Left ventricle myocardium superior (tissue), 1 donor: ENCODE measurements around the gene C4orf33. TPM values are rescaled to one million over a fixed set of nuclear protein-coding genes. Genes with fewer than 3 reads are reported as not detected.
"Not testable (repeated sequence)": the region's sequence is repeated elsewhere in the genome, so short reads cannot be mapped to it uniquely, and the experiment has no call there.

Source experiments
- ATAC-seq: fragments of 200-7000 bp; cut with Tn5 transposase; one replicate; pipeline ENCODE4 v1.9.1; 2020; ENCODE audit warnings: mild to moderate bottlenecking, moderate library complexity
- DNase-seq: peaks from one replicate; pipeline ENCODE4 v3.0.0-alpha.2; 2020
- intact Hi-C: fragments of 100-400 bp; cut with micrococcal nuclease; formaldehyde crosslinking; loops from one replicate; pipeline ENCODE4 v1.11.0; 2022
- long read RNA-seq: library from polyadenylated mRNA; unstranded; transcript quantifications from one replicate; pipeline ENCODE4 v2.0.0, GENCODE V29; 2021
- total RNA-seq: library from RNA; stranded (reverse); fragmentation: NEBNext Ultra II Directional; extraction: Animal tissue kit (Norgen Biotek cat#: 25700); gene quantifications from one replicate; pipeline ENCODE4 v1.2.1, GENCODE V29; 2021
- donor health status: DM: no; HTN: yes; CAD: no; lungs with severe emphysema.

C4orf33 gene, protein sequence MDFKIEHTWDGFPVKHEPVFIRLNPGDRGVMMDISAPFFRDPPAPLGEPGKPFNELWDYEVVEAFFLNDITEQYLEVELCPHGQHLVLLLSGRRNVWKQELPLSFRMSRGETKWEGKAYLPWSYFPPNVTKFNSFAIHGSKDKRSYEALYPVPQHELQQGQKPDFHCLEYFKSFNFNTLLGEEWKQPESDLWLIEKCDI
- 4.3 TPM for total RNA-seq
- long read RNA-seq, full-length matches to known transcripts = 3 of 5 reads
- long read RNA-seq, partial matches to known transcripts = 0 of 5 reads
- long read RNA-seq, other reads (novel, unspliced or antisense) = 2 of 5 reads

- intact Hi-C loops = no loop called here
- DNase-seq (peak; percentile 70), ATAC-seq (peak; percentile 44)
These were observed at the start of gene C4orf33 for GRCh38 chr4:129095811-129096454. TSS of gene C4orf33 (plus strand) at chr4:129096152. CDS start at chr4:129102611, 6,459 bp downstream.

DNA sequence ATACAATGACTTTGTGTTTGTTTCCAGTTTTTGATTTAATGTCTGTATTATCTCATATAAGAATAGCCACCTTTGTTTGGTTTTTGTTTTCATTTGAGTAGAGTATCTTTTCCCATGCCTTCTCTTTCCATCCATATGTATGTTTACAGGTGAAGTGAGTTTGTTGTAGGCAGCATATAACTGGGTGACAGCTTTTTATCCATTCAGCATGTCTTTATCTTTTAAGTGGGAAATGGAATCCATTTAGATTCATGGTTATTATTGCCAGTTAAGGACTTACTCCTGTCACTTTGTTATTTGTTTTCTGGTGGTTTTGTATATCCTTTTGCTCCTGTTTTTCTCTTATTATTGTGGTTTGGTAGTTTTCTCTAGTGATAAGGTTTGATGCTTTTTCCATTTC lies 36.9 kb upstream of the C4orf33 start:
- intact Hi-C loops = no loop called here

DNA sequence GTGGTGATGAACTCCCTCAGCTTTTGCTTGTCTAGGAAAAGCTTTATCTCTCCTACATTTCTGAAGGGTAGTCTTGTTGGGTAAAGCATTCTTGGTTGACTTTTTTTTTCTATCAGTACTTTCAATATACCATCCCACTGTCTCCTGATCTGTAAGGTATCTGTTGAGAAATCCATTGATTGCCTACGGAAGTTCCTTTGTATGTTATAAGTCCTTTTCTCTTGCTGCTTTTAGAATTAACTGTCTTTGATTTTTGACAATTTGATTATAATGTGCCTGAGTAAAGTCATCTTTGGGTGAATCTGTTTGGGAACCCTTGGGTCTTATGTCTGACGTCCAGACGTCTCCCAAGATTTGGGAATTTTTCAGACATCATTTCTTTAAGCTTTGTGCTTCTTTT lies 33.4 kb upstream of the C4orf33 start:
- no peak for DNase-seq
- intact Hi-C loops = no loop called here
- no peak for ATAC-seq

More for the DNA sequence above, 36.9 kb upstream of the C4orf33 start:
- no peak for DNase-seq
- no peak for ATAC-seq

- ATAC-seq (no peak), DNase-seq (no peak)
- intact Hi-C loops = no loop called here
These were observed 32.3 kb upstream of the C4orf33 start for GRCh38 chr4:129063640-129064039.

GRCh38 chr4:129064717-129065116 lies 31.2 kb upstream of the C4orf33 start:
- no peak for DNase-seq
- no peak for ATAC-seq
- intact Hi-C loops = no loop called here

DNA sequence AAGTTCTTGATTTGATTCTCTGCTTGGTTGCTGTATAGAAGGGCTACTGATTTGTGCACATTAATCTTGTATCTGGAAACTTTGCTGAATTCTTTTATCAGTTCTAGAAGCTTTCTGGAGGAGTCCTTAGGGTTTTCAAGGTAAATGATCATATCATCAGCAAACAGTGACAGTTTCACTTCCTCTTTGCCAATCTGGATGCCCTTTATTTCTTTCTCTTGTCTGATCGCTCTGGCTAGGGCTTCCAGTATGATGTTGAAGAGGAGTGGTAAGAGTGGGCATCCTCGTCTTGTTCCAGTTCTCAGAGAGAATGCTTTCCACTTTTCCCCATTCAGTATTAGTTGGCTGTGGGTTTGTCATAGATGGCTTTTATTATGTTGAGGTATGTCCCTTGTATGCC lies 26.4 kb upstream of the C4orf33 start:
- ATAC-seq, intact Hi-C loops, DNase-seq: not testable (repeated sequence)

- intact Hi-C loops = no loop called here
- no peak for ATAC-seq
- no peak for DNase-seq
These were observed 18.6 kb upstream of the C4orf33 start for GRCh38 chr4:129077326-129077725.

GRCh38 chr4:129080129-129080528 lies 15.8 kb upstream of the C4orf33 start:
- ATAC-seq = no peak
- intact Hi-C loops = no loop called here
- no peak for DNase-seq

DNA sequence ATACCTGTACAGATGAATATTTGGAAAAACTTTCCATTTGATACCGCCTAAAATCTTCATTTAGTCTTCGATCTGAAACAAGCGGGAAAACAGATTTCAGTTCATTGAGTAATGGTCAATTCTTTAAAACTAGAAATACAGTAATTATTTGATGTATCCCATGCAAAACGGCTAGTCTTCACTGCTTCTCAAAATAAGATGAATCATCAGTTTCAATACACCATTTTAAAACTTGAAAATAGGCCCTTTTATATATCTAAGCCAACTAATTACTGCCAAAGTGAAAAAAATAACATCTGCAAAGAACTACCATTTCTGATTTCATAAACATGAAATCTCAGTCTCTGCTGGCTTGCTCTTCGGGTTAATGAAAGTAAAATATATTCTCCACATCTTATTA lies 13.7 kb upstream of the C4orf33 start:
- no peak for DNase-seq
- intact Hi-C loops = no loop called here
- no peak for ATAC-seq

DNA sequence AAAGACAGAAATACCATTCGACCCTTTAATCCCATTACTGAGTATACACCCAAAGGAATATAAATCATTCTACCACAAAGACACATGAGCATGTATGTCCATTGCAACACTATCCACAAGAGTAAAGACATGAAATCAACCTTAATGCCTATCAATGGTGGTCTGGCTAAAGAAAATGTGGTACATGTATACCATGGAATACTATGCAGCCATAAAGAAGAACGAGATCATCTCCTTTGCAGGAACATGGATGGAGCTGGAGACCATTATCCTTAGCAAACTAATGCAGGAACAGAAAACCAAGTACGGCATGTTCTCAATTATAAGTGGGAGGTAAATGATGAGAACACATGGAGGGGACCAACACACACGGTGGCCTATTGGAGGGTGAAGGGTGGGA lies 10.5 kb upstream of the C4orf33 start:
- intact Hi-C loops = no loop called here
- DNase-seq = no peak
- no peak for ATAC-seq

GRCh38 chr4:129087516-129087915 lies 8.4 kb upstream of the C4orf33 start:
- DNase-seq (no peak), ATAC-seq (no peak)
- intact Hi-C loops = no loop called here

- intact Hi-C loops = no loop called here
- DNase-seq = no peak
- peak; percentile 17 for ATAC-seq
These were observed 3.2 kb upstream of the C4orf33 start for GRCh38 chr4:129092631-129093190.

DNA sequence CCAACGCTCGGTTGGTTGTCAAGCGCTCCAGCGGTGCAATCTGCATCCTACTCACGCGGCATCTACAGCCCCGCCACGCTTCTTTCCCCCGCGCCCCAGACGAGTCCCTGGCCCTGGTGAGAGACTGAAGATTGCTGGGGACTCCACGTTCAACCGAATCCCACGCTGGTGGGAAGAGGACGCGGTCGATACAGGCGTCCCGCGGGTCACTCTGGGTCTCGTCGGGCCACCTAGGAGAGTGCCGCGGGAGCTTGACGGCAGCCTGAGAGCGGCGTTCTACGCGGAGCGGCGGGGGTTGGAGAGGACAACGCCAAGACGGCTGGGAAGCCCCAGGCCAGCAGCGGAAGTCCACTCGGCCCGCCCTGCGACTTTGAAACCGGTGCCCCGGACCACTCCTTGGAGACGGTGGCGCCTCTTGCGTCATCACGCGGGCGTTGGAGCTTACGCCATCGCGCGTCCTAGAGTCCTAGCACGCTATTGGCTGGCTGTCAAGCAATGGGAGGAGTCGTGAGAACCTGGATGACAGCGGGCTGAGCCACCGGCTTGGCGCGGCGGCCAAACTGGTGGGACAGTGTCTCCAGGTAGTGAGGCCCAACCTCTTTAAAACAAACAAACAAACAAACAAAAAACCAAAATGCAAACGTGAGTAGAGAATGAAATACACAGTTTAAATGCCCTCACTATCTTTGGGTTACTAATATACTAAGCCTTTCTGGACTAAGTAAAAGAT lies 2.6 kb upstream of the C4orf33 start, which contains the start of gene SCLT1:
SCLT1 (minus strand) TSS at position 349 of the 730 bp plus-strand sequence. CDS start 436 bp downstream, outside the sequence.
- ATAC-seq (peak; percentile 99), DNase-seq (peak; percentile 99)
- intact Hi-C loops = no loop called here

DNA sequence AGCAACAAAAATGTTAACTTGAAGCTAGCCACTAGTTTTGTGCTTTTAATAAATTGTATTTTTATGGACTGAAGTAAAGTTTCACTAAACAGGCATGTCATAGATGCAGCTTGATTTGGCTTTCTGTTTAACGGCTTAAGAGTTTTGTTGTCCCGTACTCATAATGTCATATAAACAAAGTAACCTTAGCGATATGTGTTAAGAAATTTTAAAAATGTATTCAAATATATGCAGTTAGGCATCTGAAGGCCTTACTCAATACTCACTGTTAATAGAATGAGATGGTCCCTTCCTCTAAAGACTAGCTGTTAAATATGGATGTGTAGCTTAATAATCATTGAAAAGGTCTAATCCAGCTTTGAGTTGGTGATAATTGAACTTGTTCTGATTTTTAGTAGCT lies 1.6 kb upstream of the C4orf33 start:
- intact Hi-C loops = no loop called here

GRCh38 chr4:129098531-129099001 lies 2.6 kb downstream of the C4orf33 start:
- DNase-seq (no peak), ATAC-seq (no peak)
- intact Hi-C loops = no loop called here

More for the DNA sequence above, 1.6 kb upstream of the C4orf33 start:
- DNase-seq (no peak), ATAC-seq (no peak)

- intact Hi-C loops = no loop called here
- DNase-seq = no peak
- peak; percentile 82 for ATAC-seq
These were observed 14.2 kb downstream of the C4orf33 start for GRCh38 chr4:129109965-129110824.

GRCh38 chr4:129110931-129111330 lies 15.0 kb downstream of the C4orf33 start:
- no peak for ATAC-seq
- intact Hi-C loops = no loop called here

DNA sequence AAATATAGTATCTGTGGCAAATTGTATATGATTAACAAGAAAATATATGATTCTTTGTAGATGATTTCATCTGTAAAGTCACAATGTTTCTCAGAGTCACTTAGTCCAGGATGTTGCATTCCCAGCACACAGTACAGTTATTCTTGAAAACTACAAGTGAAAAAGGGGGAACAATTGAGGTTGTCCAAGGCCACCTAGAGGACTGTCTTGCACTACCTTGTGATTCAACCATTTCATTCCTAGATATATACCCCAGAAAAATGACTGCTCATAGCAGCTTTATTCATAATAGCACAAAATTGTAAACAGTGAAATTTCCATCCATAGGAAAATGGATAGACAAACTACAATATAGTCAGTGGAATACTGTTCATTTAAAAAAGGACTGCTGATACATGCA lies 16.0 kb downstream of the C4orf33 start:
- no peak for ATAC-seq
- DNase-seq = no peak
- intact Hi-C loops = no loop called here

More at GRCh38 chr4:129110931-129111330, 15.0 kb downstream of the C4orf33 start:
- DNase-seq = no peak

- DNase-seq = no peak
- ATAC-seq = no peak
- intact Hi-C loops = no loop called here
These were observed 17.5 kb downstream of the C4orf33 start for GRCh38 chr4:129113434-129113833.
